Measurements from ENCODE around the gene MAST1. TPM values are rescaled to one million over a fixed set of nuclear protein-coding genes. Genes with fewer than 3 reads are reported as not detected.

Gene MAST1
- total and polyA plus RNA-seq, 4 donors, result 0.08 to 0.54 (median 0.23) TPM

DNA sequence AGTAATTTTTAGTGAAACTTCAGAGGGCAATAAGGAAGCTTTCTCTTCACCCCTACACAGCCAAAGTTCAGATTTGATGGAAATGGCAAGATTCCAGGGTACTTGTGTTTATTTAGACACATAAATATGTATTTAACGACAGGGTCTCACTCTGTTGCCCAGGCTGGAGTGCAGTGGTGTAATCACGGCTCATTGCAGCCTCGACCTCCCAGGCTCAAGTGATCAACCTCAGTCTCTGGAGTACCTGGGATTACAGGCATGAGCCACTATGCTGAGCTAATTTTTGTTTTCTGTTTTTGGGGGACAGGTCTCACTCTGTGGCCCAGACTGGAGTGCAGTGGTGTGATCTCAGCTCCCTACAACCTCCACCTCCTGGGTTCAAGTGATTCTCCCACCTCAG is 82.7 kb downstream of the MAST1 start (continued):
- TF ChIP-seq, protein P1, sequence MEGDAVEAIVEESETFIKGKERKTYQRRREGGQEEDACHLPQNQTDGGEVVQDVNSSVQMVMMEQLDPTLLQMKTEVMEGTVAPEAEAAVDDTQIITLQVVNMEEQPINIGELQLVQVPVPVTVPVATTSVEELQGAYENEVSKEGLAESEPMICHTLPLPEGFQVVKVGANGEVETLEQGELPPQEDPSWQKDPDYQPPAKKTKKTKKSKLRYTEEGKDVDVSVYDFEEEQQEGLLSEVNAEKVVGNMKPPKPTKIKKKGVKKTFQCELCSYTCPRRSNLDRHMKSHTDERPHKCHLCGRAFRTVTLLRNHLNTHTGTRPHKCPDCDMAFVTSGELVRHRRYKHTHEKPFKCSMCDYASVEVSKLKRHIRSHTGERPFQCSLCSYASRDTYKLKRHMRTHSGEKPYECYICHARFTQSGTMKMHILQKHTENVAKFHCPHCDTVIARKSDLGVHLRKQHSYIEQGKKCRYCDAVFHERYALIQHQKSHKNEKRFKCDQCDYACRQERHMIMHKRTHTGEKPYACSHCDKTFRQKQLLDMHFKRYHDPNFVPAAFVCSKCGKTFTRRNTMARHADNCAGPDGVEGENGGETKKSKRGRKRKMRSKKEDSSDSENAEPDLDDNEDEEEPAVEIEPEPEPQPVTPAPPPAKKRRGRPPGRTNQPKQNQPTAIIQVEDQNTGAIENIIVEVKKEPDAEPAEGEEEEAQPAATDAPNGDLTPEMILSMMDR (IDR thresholded peaks at IDR 0.05; ENCODE audit: low read depth, low read length, missing input control), result no peak

DNA sequence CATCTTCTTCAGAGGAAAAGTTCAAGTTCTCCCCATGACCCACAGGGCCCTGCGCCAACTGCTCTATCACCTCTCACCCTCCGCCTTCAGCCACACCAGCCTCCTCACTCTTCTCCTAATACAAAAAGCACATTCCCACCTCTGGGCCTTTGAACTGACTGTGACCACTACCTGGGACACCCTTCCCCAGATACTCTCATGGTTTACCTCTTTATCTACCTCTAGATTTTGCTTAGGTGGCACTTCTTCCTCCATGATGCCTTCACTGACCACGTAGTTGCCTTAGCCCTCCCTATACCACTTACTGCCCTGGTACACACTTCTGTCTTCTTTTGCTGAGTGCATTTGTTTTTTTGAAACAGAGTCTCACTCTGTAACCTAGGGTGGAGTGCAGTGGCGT is 84.6 kb downstream of the MAST1 start:
- Histone ChIP-seq H3K27me3 (ENCODE audit: control insufficient read depth in 4 of 4, insufficient read depth in 4 of 4, low read length in 3 of 4) (no peaks in the 10 kb centered on the region), H3K36me3 (ENCODE audit: control insufficient read depth in 4 of 4, insufficient read depth in 3 of 4, low read depth in 1 of 4, low read length in 3 of 4) (peaks cover 21 to 44% (median 32%) of the 10 kb centered on the region in 4 donors), H3K4me1 (ENCODE audit: control insufficient read depth in 4 of 4, insufficient read depth in 4 of 4, low read length in 3 of 4) (peaks cover 0 to 5% (median 3%) of the 10 kb centered on the region in 4 donors), H3K4me3 (ENCODE audit: low read depth in 1 of 3, low read length in 3 of 3) (no peak overlapping the region), H3K9ac (ENCODE audit: low read depth in 1 of 2, low read length in 2 of 2) (no peak overlapping the region), H3K9me3 (ENCODE audit: control insufficient read depth in 4 of 4, low read length in 3 of 4) (no peaks in the 10 kb centered on the region), H3K27ac (ENCODE audit: low read depth in 1 of 2, low read length in 2 of 2) (no peak overlapping the region)
- WGBS, result 98% methylated on average over 4 of the region's 4 CpGs
- no peak for TF ChIP-seq ZBTB33 (IDR thresholded peaks at IDR 0.05)
- no peak for TF ChIP-seq HNF4A (conservative IDR thresholded peaks at IDR 0.05)
- TF ChIP-seq NR2F2 (IDR thresholded peaks at IDR 0.05), result no peak
- TF ChIP-seq RXRA (IDR thresholded peaks at IDR 0.05), result no peak
- TF ChIP-seq, protein P2, sequence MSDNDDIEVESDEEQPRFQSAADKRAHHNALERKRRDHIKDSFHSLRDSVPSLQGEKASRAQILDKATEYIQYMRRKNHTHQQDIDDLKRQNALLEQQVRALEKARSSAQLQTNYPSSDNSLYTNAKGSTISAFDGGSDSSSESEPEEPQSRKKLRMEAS (IDR thresholded peaks at IDR 0.05), result no peak
- TF ChIP-seq EGR1 (IDR thresholded peaks at IDR 0.05; ENCODE audit: low read depth in 2 of 2), result no peak
- no peak for TF ChIP-seq FOXA1 (IDR thresholded peaks at IDR 0.05)
- TF ChIP-seq JUND (IDR thresholded peaks at IDR 0.05), result no peak
- TF ChIP-seq, protein P3, sequence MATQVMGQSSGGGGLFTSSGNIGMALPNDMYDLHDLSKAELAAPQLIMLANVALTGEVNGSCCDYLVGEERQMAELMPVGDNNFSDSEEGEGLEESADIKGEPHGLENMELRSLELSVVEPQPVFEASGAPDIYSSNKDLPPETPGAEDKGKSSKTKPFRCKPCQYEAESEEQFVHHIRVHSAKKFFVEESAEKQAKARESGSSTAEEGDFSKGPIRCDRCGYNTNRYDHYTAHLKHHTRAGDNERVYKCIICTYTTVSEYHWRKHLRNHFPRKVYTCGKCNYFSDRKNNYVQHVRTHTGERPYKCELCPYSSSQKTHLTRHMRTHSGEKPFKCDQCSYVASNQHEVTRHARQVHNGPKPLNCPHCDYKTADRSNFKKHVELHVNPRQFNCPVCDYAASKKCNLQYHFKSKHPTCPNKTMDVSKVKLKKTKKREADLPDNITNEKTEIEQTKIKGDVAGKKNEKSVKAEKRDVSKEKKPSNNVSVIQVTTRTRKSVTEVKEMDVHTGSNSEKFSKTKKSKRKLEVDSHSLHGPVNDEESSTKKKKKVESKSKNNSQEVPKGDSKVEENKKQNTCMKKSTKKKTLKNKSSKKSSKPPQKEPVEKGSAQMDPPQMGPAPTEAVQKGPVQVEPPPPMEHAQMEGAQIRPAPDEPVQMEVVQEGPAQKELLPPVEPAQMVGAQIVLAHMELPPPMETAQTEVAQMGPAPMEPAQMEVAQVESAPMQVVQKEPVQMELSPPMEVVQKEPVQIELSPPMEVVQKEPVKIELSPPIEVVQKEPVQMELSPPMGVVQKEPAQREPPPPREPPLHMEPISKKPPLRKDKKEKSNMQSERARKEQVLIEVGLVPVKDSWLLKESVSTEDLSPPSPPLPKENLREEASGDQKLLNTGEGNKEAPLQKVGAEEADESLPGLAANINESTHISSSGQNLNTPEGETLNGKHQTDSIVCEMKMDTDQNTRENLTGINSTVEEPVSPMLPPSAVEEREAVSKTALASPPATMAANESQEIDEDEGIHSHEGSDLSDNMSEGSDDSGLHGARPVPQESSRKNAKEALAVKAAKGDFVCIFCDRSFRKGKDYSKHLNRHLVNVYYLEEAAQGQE (IDR thresholded peaks at IDR 0.05), result no peak
- TF ChIP-seq, protein P4, sequence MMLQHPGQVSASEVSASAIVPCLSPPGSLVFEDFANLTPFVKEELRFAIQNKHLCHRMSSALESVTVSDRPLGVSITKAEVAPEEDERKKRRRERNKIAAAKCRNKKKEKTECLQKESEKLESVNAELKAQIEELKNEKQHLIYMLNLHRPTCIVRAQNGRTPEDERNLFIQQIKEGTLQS (IDR thresholded peaks at IDR 0.05), result no peak
- TF ChIP-seq FOXA2 (IDR thresholded peaks at IDR 0.05), result no peak
- no peak for TF ChIP-seq TAF1 (conservative IDR thresholded peaks at IDR 0.05)
- no peak for DNase-seq (ENCODE audit: low spot score)

Small RNAs within 50 kb of the gene (small RNA-seq; reads per million reads assigned to genes)
- gene MIR5695 (0.24 reads per million, percentile 14 among the genes with 10 or more reads in this experiment), gene MIR6794 (not detected)

Other genes with a start within 250 kb of the MAST1 start
- 1 to 10 TPM; 3.5 to 6.1 TPM for gene ZNF490, start 227.7 kb upstream of the MAST1 start, total RNA-seq
- gene ZNF490, start 227.7 kb upstream of the MAST1 start, polyA plus RNA-seq, result 1 to 10 TPM in 1 of 2 donors, under 1 TPM in 1; 0.93 to 1.0 TPM
- gene ZNF791, start 227.6 kb upstream of the MAST1 start, total RNA-seq, result 10 to 100 TPM in 1 of 2 donors, 1 to 10 TPM in 1; 9.2 to 10.3 TPM
- gene ZNF791, start 227.6 kb upstream of the MAST1 start, polyA plus RNA-seq, result 1 to 10 TPM; 3.1 to 4.8 TPM
- gene MAN2B1, start 171.8 kb upstream of the MAST1 start, total RNA-seq, result 10 to 100 TPM; 41.3 to 42.9 TPM
- 10 to 100 TPM; 23.5 to 28.9 TPM for gene MAN2B1, start 171.8 kb upstream of the MAST1 start, polyA plus RNA-seq
- gene WDR83, start 171.7 kb upstream of the MAST1 start, total RNA-seq, result 1 to 10 TPM; 4.0 to 5.1 TPM
- 1 to 10 TPM; 3.9 to 4.4 TPM for gene WDR83, start 171.7 kb upstream of the MAST1 start, polyA plus RNA-seq
- 10 to 100 TPM; 29.1 to 53.9 TPM for gene DHPS, start 156.6 kb upstream of the MAST1 start, total RNA-seq
- gene DHPS, start 156.6 kb upstream of the MAST1 start, polyA plus RNA-seq, result 10 to 100 TPM; 34.8 to 50.3 TPM
- gene GNG14, start 150.5 kb upstream of the MAST1 start, total RNA-seq, result not detected
- not detected for gene GNG14, start 150.5 kb upstream of the MAST1 start, polyA plus RNA-seq
- 1 to 10 TPM; 2.3 to 2.5 TPM for gene FBXW9, start 141.9 kb upstream of the MAST1 start, total RNA-seq
- gene FBXW9, start 141.9 kb upstream of the MAST1 start, polyA plus RNA-seq, result 1 to 10 TPM; 3.4 to 4.0 TPM
- gene TNPO2, start 114.6 kb upstream of the MAST1 start, total RNA-seq, result 10 to 100 TPM; 19.6 to 22.2 TPM
- 10 to 100 TPM in 1 of 2 donors, 1 to 10 TPM in 1; 6.3 to 12.1 TPM for gene TNPO2, start 114.6 kb upstream of the MAST1 start, polyA plus RNA-seq
- gene TRIR, start 103.8 kb upstream of the MAST1 start, total RNA-seq, result 10 to 100 TPM; 69.3 to 84.3 TPM
- 100 to 1,000 TPM; 106 to 169 TPM for gene TRIR, start 103.8 kb upstream of the MAST1 start, polyA plus RNA-seq
- 10 to 100 TPM; 23.4 to 31.0 TPM for gene GET3, start 101.0 kb upstream of the MAST1 start, total RNA-seq
- 10 to 100 TPM; 22.8 to 44.1 TPM for gene GET3, start 101.0 kb upstream of the MAST1 start, polyA plus RNA-seq
- not detected for gene BEST2, start 86.7 kb upstream of the MAST1 start, total RNA-seq
- gene BEST2, start 86.7 kb upstream of the MAST1 start, polyA plus RNA-seq, result not detected
- gene HOOK2, start 63.0 kb upstream of the MAST1 start, total RNA-seq, result 10 to 100 TPM; 11.3 to 36.4 TPM
- gene HOOK2, start 63.0 kb upstream of the MAST1 start, polyA plus RNA-seq, result 10 to 100 TPM; 12.9 to 17.0 TPM
- gene JUNB, start 47.0 kb upstream of the MAST1 start, total RNA-seq, result 10 to 100 TPM; 68.6 to 79.2 TPM
- 10 to 100 TPM; 32.7 to 44.6 TPM for gene JUNB, start 47.0 kb upstream of the MAST1 start, polyA plus RNA-seq
- 1,000 to 10,000 TPM in 1 of 2 donors, 100 to 1,000 TPM in 1; 222 to 1,737 TPM for gene PRDX2, start 36.7 kb upstream of the MAST1 start, total RNA-seq
- 100 to 1,000 TPM; 265 to 301 TPM for gene PRDX2, start 36.7 kb upstream of the MAST1 start, polyA plus RNA-seq
- gene THSD8, start 36.4 kb upstream of the MAST1 start, total RNA-seq, result under 1 TPM in 1 of 2 donors, not detected in 1; 0.33 TPM
- under 1 TPM; 0.22 to 0.35 TPM for gene THSD8, start 36.4 kb upstream of the MAST1 start, polyA plus RNA-seq
- 10 to 100 TPM in 1 of 2 donors, 1 to 10 TPM in 1; 1.8 to 17.5 TPM for gene RNASEH2A, start 31.9 kb upstream of the MAST1 start, total RNA-seq
- 1 to 10 TPM; 2.3 to 4.6 TPM for gene RNASEH2A, start 31.9 kb upstream of the MAST1 start, polyA plus RNA-seq
- gene RTBDN, start 3.9 kb upstream of the MAST1 start, total RNA-seq, result not detected
- not detected for gene RTBDN, start 3.9 kb upstream of the MAST1 start, polyA plus RNA-seq
- gene DNASE2, start 42.9 kb downstream of the MAST1 start, total RNA-seq, result 10 to 100 TPM; 11.9 to 13.7 TPM
- gene DNASE2, start 42.9 kb downstream of the MAST1 start, polyA plus RNA-seq, result 10 to 100 TPM; 11.3 to 18.4 TPM
- 100 to 1,000 TPM in 1 of 2 donors, not detected in 1; 234 TPM for gene KLF1, start 48.7 kb downstream of the MAST1 start, total RNA-seq
- gene KLF1, start 48.7 kb downstream of the MAST1 start, polyA plus RNA-seq, result not detected
- 100 to 1,000 TPM in 1 of 2 donors, 10 to 100 TPM in 1; 65.8 to 118 TPM for gene GCDH, start 52.6 kb downstream of the MAST1 start, total RNA-seq
- 10 to 100 TPM; 68.6 to 87.7 TPM for gene GCDH, start 52.6 kb downstream of the MAST1 start, polyA plus RNA-seq
- under 1 TPM in 1 of 2 donors, not detected in 1; 0.42 TPM for gene SYCE2, start 80.8 kb downstream of the MAST1 start, total RNA-seq
- under 1 TPM; 0.07 to 0.43 TPM for gene SYCE2, start 80.8 kb downstream of the MAST1 start, polyA plus RNA-seq
- gene FARSA, start 95.2 kb downstream of the MAST1 start, total RNA-seq, result 10 to 100 TPM; 29.8 to 34.0 TPM
- gene FARSA, start 95.2 kb downstream of the MAST1 start, polyA plus RNA-seq, result 10 to 100 TPM; 34.7 to 50.1 TPM
- gene CALR, start 100.1 kb downstream of the MAST1 start, total RNA-seq, result 1,000 to 10,000 TPM in 1 of 2 donors, 100 to 1,000 TPM in 1; 618 to 1,316 TPM
- 1,000 to 10,000 TPM in 1 of 2 donors, 100 to 1,000 TPM in 1; 913 to 1,228 TPM for gene CALR, start 100.1 kb downstream of the MAST1 start, polyA plus RNA-seq
- gene RAD23A, start 107.3 kb downstream of the MAST1 start, total RNA-seq, result 100 to 1,000 TPM in 1 of 2 donors, 10 to 100 TPM in 1; 42.9 to 112 TPM
- 10 to 100 TPM; 45.0 to 88.6 TPM for gene RAD23A, start 107.3 kb downstream of the MAST1 start, polyA plus RNA-seq
- 10 to 100 TPM in 1 of 2 donors, 1 to 10 TPM in 1; 8.4 to 22.1 TPM for gene GADD45GIP1, start 118.7 kb downstream of the MAST1 start, total RNA-seq
- gene GADD45GIP1, start 118.7 kb downstream of the MAST1 start, polyA plus RNA-seq, result 10 to 100 TPM; 23.6 to 54.2 TPM
- gene DAND5, start 131.1 kb downstream of the MAST1 start, total RNA-seq, result under 1 TPM in 1 of 2 donors, not detected in 1; 0.23 TPM
- gene DAND5, start 131.1 kb downstream of the MAST1 start, polyA plus RNA-seq, result not detected
- 10 to 100 TPM; 10.3 to 18.4 TPM for gene NFIX, start 157.0 kb downstream of the MAST1 start, total RNA-seq
- gene NFIX, start 157.0 kb downstream of the MAST1 start, polyA plus RNA-seq, result 10 to 100 TPM in 1 of 2 donors, 1 to 10 TPM in 1; 3.3 to 14.8 TPM